GM12875 (cell line): Measurements from ENCODE around the gene MRGPRF.

Experiments
- H3K4me3 ChIP-seq: one replicate; pipeline ENCODE4 v1.5.1; 2011; ENCODE audit warnings: low read depth, low read length, control low read depth
- TF ChIP-seq, protein P1 (sequence below): IDR thresholded peaks from 2 replicates; pipeline ENCODE4 v1.5.1; 2011; ENCODE audit warnings: low read depth, mild to moderate bottlenecking, control low read depth, inconsistent platforms, low read length, moderate library complexity, borderline replicate concordance; ENCODE audit not compliant: insufficient read depth

The MRGPRF gene

GRCh38 chr11:69004411-69005182 lies 8.4 kb downstream of the MRGPRF start:
- no peak overlapping the region for H3K4me3 ChIP-seq
- TF ChIP-seq, protein P1, sequence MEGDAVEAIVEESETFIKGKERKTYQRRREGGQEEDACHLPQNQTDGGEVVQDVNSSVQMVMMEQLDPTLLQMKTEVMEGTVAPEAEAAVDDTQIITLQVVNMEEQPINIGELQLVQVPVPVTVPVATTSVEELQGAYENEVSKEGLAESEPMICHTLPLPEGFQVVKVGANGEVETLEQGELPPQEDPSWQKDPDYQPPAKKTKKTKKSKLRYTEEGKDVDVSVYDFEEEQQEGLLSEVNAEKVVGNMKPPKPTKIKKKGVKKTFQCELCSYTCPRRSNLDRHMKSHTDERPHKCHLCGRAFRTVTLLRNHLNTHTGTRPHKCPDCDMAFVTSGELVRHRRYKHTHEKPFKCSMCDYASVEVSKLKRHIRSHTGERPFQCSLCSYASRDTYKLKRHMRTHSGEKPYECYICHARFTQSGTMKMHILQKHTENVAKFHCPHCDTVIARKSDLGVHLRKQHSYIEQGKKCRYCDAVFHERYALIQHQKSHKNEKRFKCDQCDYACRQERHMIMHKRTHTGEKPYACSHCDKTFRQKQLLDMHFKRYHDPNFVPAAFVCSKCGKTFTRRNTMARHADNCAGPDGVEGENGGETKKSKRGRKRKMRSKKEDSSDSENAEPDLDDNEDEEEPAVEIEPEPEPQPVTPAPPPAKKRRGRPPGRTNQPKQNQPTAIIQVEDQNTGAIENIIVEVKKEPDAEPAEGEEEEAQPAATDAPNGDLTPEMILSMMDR: no peak

GRCh38 chr11:69003866-69004367 lies 9.1 kb downstream of the MRGPRF start:
- no peak overlapping the region for H3K4me3 ChIP-seq
- TF ChIP-seq, protein P1: no peak

- TF ChIP-seq, protein P1: no peak
- H3K4me3 ChIP-seq: no peak overlapping the region
Observed at GRCh38 chr11:69003301-69003865, 9.7 kb downstream of the MRGPRF start.

GRCh38 chr11:69002570-69003231 lies 10.3 kb downstream of the MRGPRF start:
- no peak overlapping the region for H3K4me3 ChIP-seq
- TF ChIP-seq, protein P1: no peak

- H3K4me3 ChIP-seq: no peak overlapping the region
- TF ChIP-seq, protein P1: no peak
Observed at GRCh38 chr11:69002110-69002569, 10.9 kb downstream of the MRGPRF start.

DNA sequence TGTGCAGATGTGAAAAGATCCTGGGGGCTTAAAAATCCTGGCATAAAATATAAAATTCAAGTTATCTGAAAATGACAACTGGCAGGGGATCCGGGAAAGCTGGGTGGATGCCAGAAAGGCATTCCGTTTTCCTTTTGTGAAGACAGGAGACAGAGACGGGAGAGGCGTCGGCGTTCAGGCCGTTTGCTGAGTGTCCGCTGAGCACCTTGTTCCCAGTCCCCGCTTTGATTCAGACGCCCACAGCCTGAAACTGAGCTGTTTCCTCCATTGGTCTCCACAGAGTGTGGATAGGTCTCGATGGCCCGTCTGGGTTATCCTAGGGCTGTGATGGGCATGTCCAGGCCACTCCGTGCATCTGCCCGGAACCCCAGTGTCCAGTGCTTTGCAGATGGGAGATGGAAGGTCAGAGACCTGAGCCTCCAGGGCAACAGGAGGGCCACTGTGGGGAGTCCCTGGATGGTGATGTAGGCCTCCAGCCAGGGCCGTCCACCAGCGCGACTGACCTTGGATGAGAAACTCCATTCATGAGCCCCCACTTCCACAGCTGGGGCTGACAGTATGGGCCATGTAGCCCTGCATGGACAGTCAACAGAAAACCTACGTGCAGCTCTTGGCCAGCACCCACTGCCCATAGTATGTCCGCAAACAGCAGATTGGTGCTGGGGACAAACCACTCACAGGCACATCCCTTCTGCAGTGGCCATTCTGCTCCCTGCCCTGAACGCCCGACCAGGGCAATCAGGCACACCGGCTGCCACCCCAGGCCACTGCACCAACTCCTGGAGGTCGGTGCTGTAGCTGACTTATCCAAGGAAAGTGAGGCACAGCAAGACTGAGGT lies 11.6 kb downstream of the MRGPRF start:
- H3K4me3 ChIP-seq: no peak overlapping the region
- TF ChIP-seq, protein P1: no peak
